GM12878 (cell line): ENCODE data around the gene STPG1. TPM values are rescaled to one million over a fixed set of nuclear protein-coding genes. Genes with fewer than 3 reads are reported as not detected.

Experiments used
- ATAC-seq: fragments of 200-7000 bp; cut with Tn5 transposase; 3 replicates; pipeline ENCODE4 v1.9.1; 2020; ENCODE audit warnings: mild to moderate bottlenecking, moderate library complexity
- BruUV-seq: library from RNA; stranded (reverse); fragments of 400-500 nt; replicated peaks from 2 replicates; lab custom pipeline; 2021; lab: Mats Ljungman, UMichigan
- CTCF ChIA-PET: fragments of 300-600 bp; sonication (Branson Sonifier 250); formaldehyde crosslinking; extraction: SDS; loops from one replicate; lab custom pipeline; 2021; ENCODE audit warnings: inconsistent platforms; lab: Yijun Ruan, JAX
- POLR2A ChIA-PET: fragments of 350-600 bp; formaldehyde crosslinking; extraction: SDS; loops from one replicate; lab custom pipeline; 2021; ENCODE audit warnings: inconsistent platforms; lab: Charles Lee
- RAD21 ChIA-PET: fragments of 300-600 bp; sonication (Branson Sonifier 250); formaldehyde crosslinking; loops from one replicate; lab custom pipeline; 2023; ENCODE audit warnings: antibody characterized with exemption; ENCODE audit not compliant: unreplicated experiment; lab: Charles Lee
- SMC1A ChIA-PET: fragments of 300-600 bp; sonication (Branson Sonifier 250); formaldehyde crosslinking; loops from one replicate; lab custom pipeline; 2023; ENCODE audit not compliant: unreplicated experiment, uncharacterized antibody; lab: Charles Lee
- DNase-seq: peaks from one replicate; pipeline ENCODE4 v3.0.0-alpha.2; 2011; ENCODE audit warnings: low read depth, low spot score
- FAIRE-seq: peaks from 3 replicates; lab custom pipeline; 2011; peaks lifted over from hg19 to GRCh38; lab: Jason Lieb, UNC
- H2AFZ ChIP-seq: 2 replicates; pipeline ENCODE4 v1.6.0; 2011; ENCODE audit warnings: low read depth, low read length, control low read depth; ENCODE audit not compliant: control insufficient read depth
- H3K27ac ChIP-seq: 2 replicates; pipeline ENCODE4 v1.5.1; 2011; ENCODE audit warnings: control low read depth; ENCODE audit not compliant: control insufficient read depth, insufficient read depth
- H3K27me3 ChIP-seq, 2 experiments: replicated peaks in 1 of 2; 2 replicates each; pipeline versions ENCODE4 v1.6.0 to v1.6.1; 2011; ENCODE audit warnings: low read length in 1 of 2; ENCODE audit not compliant: control insufficient read depth in 2 of 2, insufficient read depth in 2 of 2
- H3K36me3 ChIP-seq, 2 experiments: 2 replicates each; pipeline ENCODE4 v1.5.1; 2011; ENCODE audit warnings: low read length in 1 of 2; ENCODE audit not compliant: control insufficient read depth in 2 of 2, insufficient read depth in 2 of 2
- H3K4me1 ChIP-seq: 2 replicates; pipeline ENCODE4 v1.6.1; 2011; ENCODE audit warnings: mild to moderate bottlenecking, low read length, moderate library complexity, mixed read lengths; ENCODE audit not compliant: control insufficient read depth, insufficient read depth
- H3K4me2 ChIP-seq: 2 replicates; pipeline ENCODE4 v1.6.0; 2011; ENCODE audit warnings: control low read depth; ENCODE audit not compliant: control insufficient read depth, insufficient read depth
- H3K4me3 ChIP-seq: fragments of 200-600 bp; sonication (generic); 2 replicates; pipeline ENCODE4 v1.5.1; 2016
- H3K79me2 ChIP-seq: 2 replicates; pipeline ENCODE4 v1.6.0; 2011; ENCODE audit warnings: low read length; ENCODE audit not compliant: control insufficient read depth, insufficient read depth
- H3K9ac ChIP-seq: 2 replicates; pipeline ENCODE4 v1.8.0; 2011; ENCODE audit warnings: low read length, control low read depth, mixed read lengths; ENCODE audit not compliant: control insufficient read depth, insufficient read depth
- H3K9me3 ChIP-seq: replicated peaks from 3 replicates; pipeline ENCODE4 v1.5.1; 2011; ENCODE audit warnings: mild to moderate bottlenecking, low read length; ENCODE audit not compliant: control insufficient read depth, insufficient read depth
- H4K20me1 ChIP-seq: 2 replicates; pipeline ENCODE4 v1.6.0; 2011; ENCODE audit not compliant: control insufficient read depth, insufficient read depth
- CBX3 ChIP-seq: fragments of 200-600 bp; sonication (generic); IDR thresholded peaks from 2 replicates; pipeline ENCODE4 v1.6.1; 2016; ENCODE audit warnings: low read depth, borderline replicate concordance
- CHD1 ChIP-seq: IDR thresholded peaks from 2 replicates; pipeline ENCODE4 v1.6.1; 2012; ENCODE audit warnings: low read depth, low read length, improper control_type of control experiment
- CREB1 ChIP-seq: IDR thresholded peaks from 2 replicates; pipeline ENCODE4 v1.6.1; 2012; ENCODE audit warnings: low read depth, mild to moderate bottlenecking, inconsistent platforms
- CREM ChIP-seq: IDR thresholded peaks from 2 replicates; pipeline ENCODE4 v1.6.1; 2014; ENCODE audit warnings: antibody characterized with exemption, low read depth
- CTCF ChIP-seq, 3 experiments: IDR thresholded peaks in 2 of 3; conservative IDR thresholded peaks in 1 of 3; 2 replicates each; pipeline ENCODE4 v1.5.1; 2011; ENCODE audit warnings: low read depth in 3 of 3, low read length in 3 of 3, mild to moderate bottlenecking in 3 of 3, control low read depth in 2 of 3, moderate library complexity in 2 of 3, inconsistent platforms in 1 of 3, mixed read lengths in 1 of 3; ENCODE audit not compliant: control insufficient read depth in 2 of 3, insufficient read depth in 1 of 3; ENCODE audit errors: extremely low read depth in 1 of 3
- HCFC1 ChIP-seq: fragments of 150-350 bp; IDR thresholded peaks from 2 replicates; pipeline ENCODE4 v1.6.1; 2014; ENCODE audit warnings: low read length
- HDAC6 ChIP-seq: fragments of 200-600 bp; sonication (generic); IDR thresholded peaks from one replicate; pipeline ENCODE4 v1.8.0; 2017; ENCODE audit warnings: antibody characterized with exemption; ENCODE audit not compliant: unreplicated experiment
- HDGF ChIP-seq: fragments of 450-650 bp; IDR thresholded peaks from 2 replicates; pipeline ENCODE4 v1.6.1; 2016; ENCODE audit warnings: antibody characterized with exemption
- NR2F1 ChIP-seq: fragments of 450-650 bp; conservative IDR thresholded peaks from 2 replicates; pipeline ENCODE4 v1.6.1; 2017; ENCODE audit warnings: mild to moderate bottlenecking
- SIX5 ChIP-seq: IDR thresholded peaks from 2 replicates; pipeline ENCODE4 v1.6.1; 2011; ENCODE audit warnings: mild to moderate bottlenecking, low read depth, low read length, moderate library complexity; ENCODE audit not compliant: severe bottlenecking
- TARDBP ChIP-seq: IDR thresholded peaks from 2 replicates; pipeline ENCODE4 v1.6.1; 2016; ENCODE audit warnings: borderline replicate concordance
- USF1 ChIP-seq: IDR thresholded peaks from 2 replicates; pipeline ENCODE4 v1.6.1; 2011; ENCODE audit warnings: borderline replicate concordance, low read depth, mild to moderate bottlenecking, moderate library complexity, mixed read lengths, low read length; ENCODE audit not compliant: insufficient read depth; ENCODE audit errors: extremely low read length
- ZNF687 ChIP-seq: fragments of 450-650 bp; IDR thresholded peaks from 2 replicates; pipeline ENCODE4 v1.6.1; 2017; ENCODE audit warnings: mild to moderate bottlenecking, moderate library complexity
- ZSCAN29 ChIP-seq: fragments of 450-650 bp; IDR thresholded peaks from 2 replicates; pipeline ENCODE4 v1.6.1; 2017; ENCODE audit warnings: mild to moderate bottlenecking, moderate library complexity
- ZZZ3 ChIP-seq: IDR thresholded peaks from 2 replicates; pipeline ENCODE4 v1.6.1; 2011; ENCODE audit warnings: low read depth; ENCODE audit not compliant: control insufficient read depth, insufficient read length
- WGBS: methylation state at CpG from one replicate; pipeline ENCODE4 v1.1.6; 2016; ENCODE audit warnings: low lambda C conversion rate; ENCODE audit not compliant: insufficient replicate concordance, insufficient coverage; ENCODE audit errors: missing lambda C conversion rate; 5-methylcytosine and 5-hydroxymethylcytosine counted together
- in situ Hi-C: fragments of 300-500 bp; cut with MboI; formaldehyde crosslinking; loops from 9 replicates; pipeline ENCODE4 v1.14.3; 2018; ENCODE audit warnings: mixed read lengths
- intact Hi-C: fragments of 100-400 bp; cut with micrococcal nuclease; formaldehyde crosslinking; loops from one replicate; pipeline ENCODE4 v1.14.2; 2022; ENCODE audit not compliant: unreplicated experiment
- polyA plus RNA-seq, 11 experiments: library from polyadenylated mRNA; depleted of rRNA in 4 of 11; unstranded in 6 of 11; stranded (reverse) in 5 of 11; fragments of >200 nt; fragmentation: Nextera tagmentation in 4 of 11; fragmentation: Illumina TruSeq in 1 of 11; extraction: Ambion mirVana in 4 of 11; extraction: Trizol in 1 of 11; gene quantifications; 1 replicate in 1 of 11; 2 replicates in 10 of 11; pipeline versions ENCODE4 v1.2.1 to v1.2.3, GENCODE V29; 2011 to 2016; ENCODE audit warnings: inconsistent platforms in 2 of 11, missing spikeins in 2 of 11, low read depth in 1 of 11
- total RNA-seq, 4 experiments: library from RNA; depleted of rRNA in 3 of 4; stranded (reverse); fragments of >200 nt in 3 of 4; fragmentation: Illumina TruSeq in 1 of 4; extraction: Trizol in 1 of 4; gene quantifications; 2 replicates each; pipeline versions ENCODE4 v1.2.1 to v1.2.3, GENCODE V29; 2013 to 2021

STPG1 gene
- total and polyA plus RNA-seq, 10 of the 15 experiments (the other 5 are each of a cell fraction or from before 2014, with no cell fraction given): 0.22 to 2.6 (median 0.73) TPM

GRCh38 chr1:24417681-24418080 lies 4.1 kb upstream of the STPG1 start:
- Histone ChIP-seq H4K20me1 (no peaks in the 10 kb centered on the region; the same call in 1 of the 2 replicates), H3K79me2 (no peaks in the 10 kb centered on the region), H3K4me1 (peaks cover 9% of the 10 kb centered on the region), H3K9ac (no peak overlapping the region), H3K4me2 (no peak overlapping the region; the same call in 1 of the 2 replicates), H3K27me3 (no peaks in the 10 kb centered on the region), H3K36me3 (peaks cover 0 to 5% of the 10 kb centered on the region in 2 experiments; a peak in 2 of 4 replicates), H3K9me3 (no peaks in the 10 kb centered on the region), H3K4me3 (no peak overlapping the region), H3K27ac (no peak overlapping the region), H2AFZ (no peak overlapping the region)
- ChIA-PET RAD21 (interaction anchor here (1.0 to 1.4 kb wide), 2 partner anchors 71 to 413 kb away, joined by 3 to 4 read pairs; no protein-coding TSS in a partner anchor), SMC1A (interaction anchor here (1.0 to 9.8 kb wide), 4 partner anchors 25 to 216 kb away, joined by 3 to 63 read pairs (median 12); no protein-coding TSS in a partner anchor), POLR2A (no interaction called here), CTCF (interaction anchor here (0.8 to 5.8 kb wide), 7 partner anchors 8 to 216 kb away, joined by 3 to 69 read pairs (median 7); no protein-coding TSS in a partner anchor)
- ATAC-seq (no peak), DNase-seq (no peak), FAIRE-seq (no peak)
- no TSS peak for BruUV-seq
- intact Hi-C loops: loop anchor here (5.0 kb wide), 2 partner anchors 110 to 170 kb away; no protein-coding TSS in a partner anchor
- in situ Hi-C loops: no loop called here
- 56% methylated on average over 1 of the region's 1 CpG for WGBS
- TF ChIP-seq HCFC1: no peak
- TF ChIP-seq ZZZ3: no peak
- TF ChIP-seq TARDBP: no peak
- no peak for TF ChIP-seq CREM
- TF ChIP-seq HDAC6: no peak
- no peak for TF ChIP-seq CBX3
- no peak for TF ChIP-seq USF1
- TF ChIP-seq ZNF687: no peak
- TF ChIP-seq NR2F1: no peak
- TF ChIP-seq CHD1: no peak
- no peak for TF ChIP-seq CTCF (IDR thresholded peaks at IDR 0.05 in 2 of 3, conservative IDR thresholded peaks at IDR 0.05 in 1 of 3; ENCODE audit: control insufficient read depth in 2 of 3, extremely low read depth in 1 of 3, insufficient read depth in 1 of 3, low read depth in 3 of 3, low read length in 3 of 3)
- no peak for TF ChIP-seq CREB1
- TF ChIP-seq ZSCAN29: no peak
- TF ChIP-seq SIX5: no peak
- TF ChIP-seq HDGF: no peak
